ENCODE data around the gene APRT. TPM values are rescaled to one million over a fixed set of nuclear protein-coding genes. Genes with fewer than 3 reads are reported as not detected.

Gene APRT
- total RNA-seq, 2 donors from 2014 or later, result 45.5 to 80.7 TPM

DNA sequence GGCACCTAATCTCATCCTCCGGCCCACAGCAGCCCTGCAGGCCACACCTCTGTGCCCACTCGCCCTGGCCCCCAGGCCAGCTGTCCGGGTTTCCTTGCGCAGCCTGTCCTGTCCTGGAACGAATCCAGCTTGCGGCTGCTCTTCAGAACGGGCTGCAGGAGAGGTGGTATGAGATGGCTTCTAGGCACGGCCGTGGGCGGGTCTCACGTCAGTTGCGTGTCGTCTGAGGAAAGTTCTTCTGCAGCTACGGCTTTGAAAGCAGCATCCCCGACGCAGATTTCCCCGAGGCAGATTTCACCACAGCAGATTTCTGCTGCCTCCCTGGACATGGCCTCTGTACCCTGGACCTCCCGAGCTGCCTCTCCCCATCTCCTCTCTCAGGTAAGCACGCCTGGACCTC lies 26.8 kb upstream of the APRT start:
- no peak for ATAC-seq (ENCODE audit: insufficient number of reproducible peaks, low FRiP score, low read depth)
- H3K4me1 ChIP-seq (ENCODE audit: control insufficient read depth in 1 of 2, low read depth in 2 of 2), result no peaks in the 10 kb centered on the region
- TF ChIP-seq, protein P1, sequence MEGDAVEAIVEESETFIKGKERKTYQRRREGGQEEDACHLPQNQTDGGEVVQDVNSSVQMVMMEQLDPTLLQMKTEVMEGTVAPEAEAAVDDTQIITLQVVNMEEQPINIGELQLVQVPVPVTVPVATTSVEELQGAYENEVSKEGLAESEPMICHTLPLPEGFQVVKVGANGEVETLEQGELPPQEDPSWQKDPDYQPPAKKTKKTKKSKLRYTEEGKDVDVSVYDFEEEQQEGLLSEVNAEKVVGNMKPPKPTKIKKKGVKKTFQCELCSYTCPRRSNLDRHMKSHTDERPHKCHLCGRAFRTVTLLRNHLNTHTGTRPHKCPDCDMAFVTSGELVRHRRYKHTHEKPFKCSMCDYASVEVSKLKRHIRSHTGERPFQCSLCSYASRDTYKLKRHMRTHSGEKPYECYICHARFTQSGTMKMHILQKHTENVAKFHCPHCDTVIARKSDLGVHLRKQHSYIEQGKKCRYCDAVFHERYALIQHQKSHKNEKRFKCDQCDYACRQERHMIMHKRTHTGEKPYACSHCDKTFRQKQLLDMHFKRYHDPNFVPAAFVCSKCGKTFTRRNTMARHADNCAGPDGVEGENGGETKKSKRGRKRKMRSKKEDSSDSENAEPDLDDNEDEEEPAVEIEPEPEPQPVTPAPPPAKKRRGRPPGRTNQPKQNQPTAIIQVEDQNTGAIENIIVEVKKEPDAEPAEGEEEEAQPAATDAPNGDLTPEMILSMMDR (IDR thresholded peaks at IDR 0.05), result no peak
- H3K9me3 ChIP-seq, result no peaks in the 10 kb centered on the region
- no peak overlapping the region for H3K27ac ChIP-seq
- DNase-seq (ENCODE audit: low spot score), result no peak
- H3K4me3 ChIP-seq, result no peak overlapping the region
- peaks cover 21% of the 10 kb centered on the region for H3K36me3 ChIP-seq
- H3K27me3 ChIP-seq (replicated peaks; ENCODE audit: insufficient read depth), result no peaks in the 10 kb centered on the region

DNA sequence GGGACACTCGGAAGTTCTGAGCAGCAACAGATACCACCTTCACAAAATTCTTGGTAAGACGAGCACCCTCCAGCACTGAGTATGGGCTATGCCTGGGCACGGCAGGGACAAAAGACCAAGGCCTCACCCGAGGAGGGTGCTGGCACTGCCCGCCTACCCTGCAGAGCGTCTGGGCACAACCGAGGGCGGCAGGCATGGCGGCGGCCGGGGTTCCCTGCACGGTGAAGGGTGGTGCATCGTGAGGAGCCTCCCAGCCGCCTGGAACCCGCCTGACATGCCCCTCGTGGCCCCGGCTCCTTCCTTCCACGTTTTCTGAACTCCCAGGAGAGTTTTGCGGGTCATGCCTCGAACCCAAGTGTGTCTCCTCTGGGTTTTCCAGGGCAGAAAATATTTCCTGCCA lies 26.1 kb upstream of the APRT start:
- H3K36me3 ChIP-seq, result peaks cover 21% of the 10 kb centered on the region
- TF ChIP-seq, protein P1 (IDR thresholded peaks at IDR 0.05), result no peak

DNA sequence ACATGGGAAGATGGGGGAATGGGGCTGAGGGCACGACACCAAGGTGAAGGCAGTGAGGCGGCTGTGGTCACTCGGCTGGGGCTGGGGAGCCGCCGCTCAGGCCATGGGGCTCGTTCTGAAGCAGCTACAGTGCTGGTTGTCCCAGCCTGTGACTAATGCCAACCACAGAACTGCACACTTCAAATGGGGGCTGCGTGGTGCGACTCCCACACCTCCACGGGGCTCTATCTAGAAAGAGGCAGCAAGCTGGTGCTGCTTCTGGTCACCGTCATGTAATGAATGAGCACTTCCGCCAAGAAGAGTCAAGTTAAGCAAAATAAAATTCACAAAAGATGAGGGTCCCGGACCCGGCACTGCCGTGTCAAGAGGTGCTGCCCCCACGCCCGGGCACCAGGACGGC lies 25.1 kb upstream of the APRT start:
- Histone ChIP-seq H3K4me3 (no peak overlapping the region), H3K36me3 (peaks cover 21% of the 10 kb centered on the region), H3K27ac (no peak overlapping the region), H3K27me3 (replicated peaks; ENCODE audit: insufficient read depth) (no peaks in the 10 kb centered on the region), H3K4me1 (ENCODE audit: control insufficient read depth in 1 of 2, low read depth in 2 of 2) (no peaks in the 10 kb centered on the region), H3K9me3 (no peaks in the 10 kb centered on the region)
- TF ChIP-seq, protein P1 (IDR thresholded peaks at IDR 0.05), result no peak
- DNase-seq (ENCODE audit: low spot score) (no peak), ATAC-seq (ENCODE audit: insufficient number of reproducible peaks, low FRiP score, low read depth) (no peak)

More for the DNA sequence above, 26.1 kb upstream of the APRT start:
- H3K9me3 ChIP-seq, result no peaks in the 10 kb centered on the region
- no peaks in the 10 kb centered on the region for H3K4me1 ChIP-seq (ENCODE audit: control insufficient read depth in 1 of 2, low read depth in 2 of 2)
- H3K27me3 ChIP-seq (replicated peaks; ENCODE audit: insufficient read depth), result no peaks in the 10 kb centered on the region
- H3K4me3 ChIP-seq, result no peak overlapping the region
- ATAC-seq (ENCODE audit: insufficient number of reproducible peaks, low FRiP score, low read depth) (no peak), DNase-seq (ENCODE audit: low spot score) (no peak)
- H3K27ac ChIP-seq, result no peak overlapping the region

DNA sequence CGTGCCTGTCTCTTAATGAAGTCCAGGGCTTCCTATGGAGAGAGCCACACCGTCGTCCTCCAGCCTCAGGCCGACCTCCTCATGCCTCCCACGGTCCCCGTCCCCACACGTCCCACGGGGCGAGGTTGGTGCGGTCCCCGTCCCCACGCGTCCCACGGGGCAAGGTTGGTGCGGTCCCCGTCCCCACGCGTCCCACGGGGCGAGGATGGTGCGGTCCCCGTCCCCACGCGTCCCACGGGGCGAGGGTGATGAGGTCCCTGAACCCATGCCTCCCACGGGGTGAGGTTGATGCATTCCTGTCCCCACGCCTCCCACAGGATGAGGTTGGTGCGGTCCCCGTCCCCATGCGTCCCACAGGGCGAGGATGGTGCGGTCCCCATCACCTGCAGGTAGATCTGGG lies 24.1 kb upstream of the APRT start:
- Histone ChIP-seq H3K4me3 (no peak overlapping the region), H3K4me1 (ENCODE audit: control insufficient read depth in 1 of 2, low read depth in 2 of 2) (no peaks in the 10 kb centered on the region), H3K27me3 (replicated peaks; ENCODE audit: insufficient read depth) (no peaks in the 10 kb centered on the region), H3K9me3 (no peaks in the 10 kb centered on the region), H3K27ac (no peak overlapping the region), H3K36me3 (peaks cover 21% of the 10 kb centered on the region)
- DNase-seq (ENCODE audit: low spot score), result no peak
- no peak for ATAC-seq (ENCODE audit: insufficient number of reproducible peaks, low FRiP score, low read depth)
- TF ChIP-seq, protein P1 (IDR thresholded peaks at IDR 0.05), result no peak

DNA sequence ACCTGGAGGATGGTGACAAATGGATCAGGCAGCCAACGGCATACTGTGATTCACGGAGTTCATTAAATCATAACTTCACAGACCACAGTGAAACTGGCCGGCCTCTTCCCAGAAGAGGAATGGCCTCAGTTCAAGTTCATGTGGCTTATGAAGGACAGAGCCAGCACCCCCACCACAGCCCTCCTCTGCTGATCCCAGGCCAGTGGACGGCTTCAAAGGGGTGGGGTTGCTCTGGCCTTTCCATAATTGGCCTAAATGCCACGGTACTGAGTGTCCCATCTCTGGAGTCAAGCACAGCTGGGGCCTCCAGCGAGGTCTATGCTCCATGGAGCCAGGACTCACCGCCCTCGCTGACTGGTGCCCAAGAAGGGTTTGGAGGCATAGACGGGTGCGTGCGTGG lies 23.7 kb upstream of the APRT start:
- Histone ChIP-seq H3K36me3 (peaks cover 18% of the 10 kb centered on the region), H3K27ac (no peak overlapping the region), H3K27me3 (replicated peaks; ENCODE audit: insufficient read depth) (no peaks in the 10 kb centered on the region), H3K4me1 (ENCODE audit: control insufficient read depth in 1 of 2, low read depth in 2 of 2) (no peaks in the 10 kb centered on the region), H3K4me3 (no peak overlapping the region), H3K9me3 (no peaks in the 10 kb centered on the region)
- DNase-seq (ENCODE audit: low spot score) (no peak), ATAC-seq (ENCODE audit: insufficient number of reproducible peaks, low FRiP score, low read depth) (no peak)
- TF ChIP-seq, protein P1 (IDR thresholded peaks at IDR 0.05), result no peak
